Breast epithelium (tissue), 3 donors: ENCODE data around the gene AGMAT.

Experiments
- CTCF ChIP-seq, 3 donors: fragments of 450-650 bp; IDR thresholded peaks; one replicate each; pipeline ENCODE4 v1.5.1; 2016 to 2017; ENCODE audit warnings: antibody characterized with exemption in 3 of 3, mild to moderate bottlenecking in 3 of 3, moderate library complexity in 3 of 3
- POLR2A ChIP-seq: fragments of 450-650 bp; IDR thresholded peaks from one replicate; pipeline ENCODE4 v1.6.1; 2016; ENCODE audit warnings: antibody characterized with exemption, mild to moderate bottlenecking, moderate library complexity
- POLR2AphosphoS5 ChIP-seq, 3 donors: sonication (generic); formaldehyde crosslinking; IDR thresholded peaks; one replicate each; pipeline ENCODE4 v1.6.1; 2017; ENCODE audit warnings: antibody characterized with exemption in 3 of 3

- TF ChIP-seq CTCF (IDR thresholded peaks at IDR 0.05) (no peak), POLR2A (no peak), POLR2AphosphoS5 (IDR thresholded peaks at IDR 0.05) (no peak)
These were observed 49.0 kb upstream of the AGMAT start for GRCh38 chr1:15633756-15634420.
